GM19043 (cell line): Measurements from ENCODE around the gene PDE11A.
"Not testable (repeated sequence)": the region's sequence is repeated elsewhere in the genome, so short reads cannot be mapped to it uniquely, and the experiment has no call there.

Source experiments
- ATAC-seq: cut with Tn5 transposase; IDR thresholded peaks from one replicate; pipeline ENCODE4 v1.9.1; 2021; ENCODE audit warnings: low read depth; ENCODE audit not compliant: unreplicated experiment

Gene PDE11A

DNA sequence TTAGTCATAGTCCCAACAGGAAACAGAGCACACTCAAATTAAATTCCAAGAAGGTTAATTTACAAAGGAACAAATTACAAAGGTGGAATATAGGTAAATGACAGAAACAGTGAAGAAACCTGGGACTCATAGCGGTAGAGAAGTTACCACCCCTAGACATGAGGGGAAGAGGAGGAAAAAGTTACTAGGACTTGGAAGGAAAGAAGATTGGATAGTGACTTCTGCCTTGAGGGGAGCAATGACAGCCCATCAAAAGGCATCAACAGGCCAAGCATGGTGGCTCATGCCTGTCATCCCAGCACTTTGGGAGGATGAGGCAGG, 2.4 kb upstream of the PDE11A start:
- ATAC-seq, result no peak

DNA sequence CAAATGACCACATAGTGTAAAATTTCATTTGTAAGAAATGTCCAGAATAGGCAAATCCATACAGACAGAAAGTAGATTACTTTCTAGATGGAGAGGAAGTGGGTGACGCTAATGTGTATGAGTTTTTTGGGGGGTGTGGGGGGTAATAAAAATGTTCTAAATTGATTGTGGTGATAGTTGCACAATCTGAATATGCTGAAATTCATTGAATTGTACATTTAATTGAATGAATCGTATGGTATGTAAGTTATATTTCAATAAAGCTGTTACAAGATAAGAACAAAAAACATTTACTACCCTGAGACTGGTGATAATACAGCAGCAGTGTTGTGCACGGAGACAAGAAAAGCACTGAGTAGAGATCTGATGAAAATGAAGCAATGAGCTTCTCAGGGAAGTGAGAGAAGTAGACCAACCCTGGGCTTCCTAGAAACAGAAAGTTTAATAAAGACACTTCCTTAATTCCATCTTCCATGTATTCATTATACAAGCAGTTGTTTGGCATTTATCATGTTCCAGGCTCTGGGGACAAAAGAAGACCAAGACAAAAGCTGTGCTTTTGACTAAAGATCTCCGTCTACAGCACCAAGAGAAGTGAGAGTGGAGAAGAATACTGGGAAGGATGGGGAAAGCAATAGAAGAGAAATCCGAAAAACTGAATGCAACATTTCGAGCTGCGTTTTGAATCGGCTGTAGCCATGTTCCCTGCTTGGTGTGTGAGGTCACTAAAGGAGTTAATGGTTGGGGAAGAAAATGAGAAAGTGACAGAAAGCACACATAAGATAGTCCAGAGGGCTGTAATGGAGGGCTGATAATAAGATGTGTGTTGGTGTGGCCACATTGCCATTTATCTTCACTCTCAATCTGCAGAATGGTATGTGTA, 1.8 kb upstream of the PDE11A start:
- ATAC-seq, result no peak

DNA sequence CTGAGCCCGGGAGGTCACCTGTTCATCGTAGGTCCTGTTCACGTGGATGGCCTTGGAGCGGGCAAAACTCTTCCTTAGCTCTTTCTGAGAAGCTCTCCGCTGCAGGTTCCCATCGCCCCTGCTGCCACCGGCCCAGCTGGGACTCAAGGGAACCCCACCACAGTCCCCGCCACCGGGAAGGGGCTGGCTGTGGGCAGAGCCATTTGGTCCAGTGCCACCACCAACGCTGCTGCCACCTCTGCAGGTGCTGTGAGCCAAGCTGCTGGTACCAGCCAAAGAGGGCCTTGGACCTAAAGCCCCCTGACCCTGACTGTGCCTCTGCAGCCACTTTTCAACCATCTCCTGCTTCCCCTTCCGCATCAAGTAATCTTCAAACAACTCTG, 586 bp downstream of the PDE11A start:
- no peak for ATAC-seq

DNA sequence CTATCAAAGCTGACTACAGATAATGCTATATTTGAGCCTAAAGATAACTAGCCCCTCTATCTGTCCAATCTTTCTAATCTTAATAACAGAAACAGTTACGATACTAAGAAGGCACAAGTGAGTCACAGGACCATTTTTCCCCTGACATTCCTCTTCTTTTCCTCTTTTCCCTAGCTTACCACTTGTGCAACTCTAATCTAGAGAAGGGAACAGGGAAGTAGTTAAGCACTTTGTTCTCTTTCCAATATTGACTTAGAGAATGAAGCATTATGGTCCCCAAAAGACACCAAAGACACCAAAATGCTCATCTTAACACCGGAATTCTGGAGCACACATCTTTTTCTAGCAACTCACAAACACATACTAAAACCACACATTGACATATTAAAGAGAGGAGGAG, 1.8 kb downstream of the PDE11A start:
- no peak for ATAC-seq

DNA sequence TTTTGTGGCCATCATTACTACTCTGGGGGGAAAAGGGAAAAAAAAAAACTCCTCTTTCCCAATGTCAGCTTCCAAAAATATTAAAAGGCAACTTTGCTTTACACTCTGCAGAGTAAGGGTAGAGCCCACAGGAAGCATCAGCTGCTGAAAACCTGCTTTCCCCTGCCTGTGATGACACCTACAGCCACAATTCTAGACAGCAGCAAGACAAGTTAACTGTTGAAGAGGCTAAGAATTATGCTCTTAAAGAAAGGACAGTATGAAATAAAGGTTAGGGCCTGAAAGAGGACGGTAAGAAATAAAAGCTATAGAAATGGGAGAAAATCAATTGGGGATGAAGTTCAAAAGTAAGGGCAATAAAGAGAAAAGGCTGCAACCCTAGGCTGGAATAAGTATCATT, 3.0 kb downstream of the PDE11A start:
- ATAC-seq, result no peak

DNA sequence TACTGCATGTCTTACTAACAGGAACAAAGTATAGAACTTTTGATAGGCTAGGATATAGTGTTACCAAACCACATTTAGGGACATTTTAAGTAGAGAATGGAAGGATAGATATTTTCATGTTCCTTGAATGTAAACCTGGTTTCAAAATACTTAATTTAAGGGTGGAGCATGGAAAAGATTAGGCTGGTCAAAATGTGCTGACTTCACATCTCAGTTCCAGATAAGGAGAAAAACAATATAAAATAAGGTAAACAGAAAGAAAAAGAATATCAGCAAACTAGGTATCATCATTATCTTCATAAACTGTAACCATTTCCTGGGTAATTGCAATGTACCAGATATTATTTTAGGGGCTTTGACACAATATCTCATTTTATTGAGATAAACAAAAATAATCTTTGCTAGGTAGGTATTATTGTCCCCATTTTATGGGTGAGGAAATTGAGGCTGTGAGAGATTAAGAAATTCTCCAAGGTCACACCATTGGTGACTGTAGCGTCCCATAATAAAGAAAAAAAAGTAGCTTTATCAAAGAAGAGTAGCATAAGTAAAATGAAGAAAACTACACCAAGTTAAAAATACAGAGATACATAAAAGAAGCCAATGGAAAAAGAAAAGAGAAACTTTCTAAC, 3.6 kb downstream of the PDE11A start:
- ATAC-seq, result no peak

DNA sequence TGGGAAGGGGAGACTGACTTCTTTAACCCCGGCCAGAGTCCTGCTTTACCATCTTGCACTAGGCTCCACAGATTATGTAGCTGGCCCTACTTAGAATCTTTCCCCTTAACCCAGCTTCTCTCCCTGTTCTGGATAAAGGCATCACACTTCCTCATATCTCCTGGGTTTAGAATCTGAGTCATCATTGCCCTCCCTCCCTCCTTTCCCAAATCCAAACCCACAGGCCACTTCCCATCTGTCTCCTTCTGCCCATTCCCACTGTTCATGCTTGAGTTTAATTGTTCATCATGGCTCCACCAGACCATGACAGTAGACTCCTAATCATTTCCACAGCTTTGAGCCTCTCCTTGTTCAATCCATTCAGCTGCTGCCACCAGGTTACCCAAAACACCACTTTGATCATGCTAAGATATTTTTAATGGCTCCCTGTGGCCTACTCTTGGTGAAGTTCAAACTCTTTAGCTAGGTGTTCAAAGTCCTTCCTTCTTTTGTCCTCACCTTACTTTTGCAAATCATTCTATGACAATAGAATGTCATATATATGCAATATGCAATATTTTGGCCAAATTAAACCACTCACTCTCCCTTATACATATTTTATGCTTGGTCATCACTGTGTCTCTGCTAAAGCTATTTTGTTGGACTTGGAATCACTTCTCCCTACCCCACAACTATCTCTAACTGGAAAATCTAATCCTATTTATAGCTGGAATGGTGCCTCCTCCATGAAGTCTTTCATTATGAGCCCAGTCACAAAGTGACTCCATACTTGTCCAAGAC, 5.5 kb downstream of the PDE11A start:
- no peak for ATAC-seq

DNA sequence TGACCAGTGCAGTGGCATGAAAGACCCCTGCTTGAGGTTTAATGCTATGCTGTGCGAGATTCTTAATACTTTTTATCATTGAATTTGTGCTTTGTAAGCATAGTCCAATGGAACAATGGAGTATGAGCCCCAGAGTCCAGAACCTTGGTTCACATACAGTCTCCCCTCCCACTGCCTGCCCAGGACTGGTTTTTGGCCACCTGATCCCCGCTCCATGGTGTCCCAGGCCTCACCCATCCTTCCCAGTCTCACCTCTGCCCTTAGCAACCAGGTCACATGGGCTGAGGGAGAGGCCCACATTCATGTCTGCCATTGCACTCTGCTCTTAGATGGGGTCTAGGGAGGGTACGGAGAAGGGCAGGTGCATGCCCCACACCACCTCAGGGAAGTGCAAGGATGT, 6.3 kb downstream of the PDE11A start:
- no peak for ATAC-seq

DNA sequence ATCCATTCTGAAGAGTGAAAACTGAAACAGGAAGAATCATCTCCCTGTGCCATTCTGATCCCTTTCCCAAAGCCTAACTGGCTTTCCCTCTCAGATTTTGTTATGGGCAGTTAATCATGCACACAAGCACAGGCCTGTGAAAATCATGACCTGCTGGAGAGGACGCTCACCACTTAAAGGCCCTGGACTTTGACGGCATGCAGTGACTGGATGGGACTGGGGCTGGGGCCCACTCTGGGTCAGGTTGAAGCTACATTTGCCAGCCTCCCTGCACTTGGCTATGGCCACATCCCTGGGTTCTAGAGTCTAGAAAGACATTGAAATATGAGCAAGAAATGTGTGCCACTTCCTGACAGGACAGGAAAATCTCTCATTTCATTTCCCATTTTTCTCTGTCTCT, 12.9 kb downstream of the PDE11A start:
- ATAC-seq, result no peak

DNA sequence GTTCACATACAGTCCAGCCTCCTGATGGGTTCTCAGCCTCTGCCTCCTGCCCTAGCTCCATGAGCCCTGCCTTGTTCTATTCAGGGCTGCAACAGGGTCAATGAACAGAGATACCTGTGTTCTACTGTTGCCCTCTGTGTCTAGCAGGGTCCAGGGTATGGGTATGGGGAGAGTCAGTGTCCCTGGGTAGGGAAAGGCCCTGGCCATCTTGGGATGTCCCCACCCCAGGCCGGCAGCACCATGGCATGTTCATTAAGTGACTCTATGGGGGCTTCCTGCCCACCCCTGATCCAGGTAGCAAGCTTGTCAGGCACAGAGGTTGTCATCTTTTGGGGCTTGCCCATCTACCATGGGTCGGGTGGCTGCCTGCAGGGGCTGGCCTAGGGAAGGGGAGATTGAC, 13.5 kb downstream of the PDE11A start:
- ATAC-seq, result no peak

DNA sequence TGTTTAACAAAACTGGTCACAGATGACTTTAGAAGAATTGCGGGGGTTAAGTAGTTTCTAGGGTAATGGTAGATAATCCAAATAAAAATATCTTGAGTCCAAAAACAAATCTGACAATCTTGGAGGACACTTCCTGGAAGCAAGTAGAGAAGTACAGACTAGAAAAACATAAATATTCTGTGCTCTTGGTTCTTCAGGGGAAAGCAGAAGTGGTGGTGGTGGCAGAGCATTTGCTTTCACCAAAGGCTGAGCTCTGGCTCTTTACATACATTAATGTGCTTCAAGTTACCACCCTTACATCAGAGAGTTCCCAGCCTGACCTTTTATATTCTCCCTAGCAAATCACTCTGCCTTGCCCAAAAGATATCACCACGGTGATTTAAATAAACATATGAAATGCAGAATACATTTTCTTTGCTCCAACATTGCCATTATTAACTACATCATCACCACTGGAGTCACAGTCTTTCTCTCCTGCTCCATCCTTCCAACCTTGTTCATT, 15.3 kb downstream of the PDE11A start:
- ATAC-seq, result no peak

DNA sequence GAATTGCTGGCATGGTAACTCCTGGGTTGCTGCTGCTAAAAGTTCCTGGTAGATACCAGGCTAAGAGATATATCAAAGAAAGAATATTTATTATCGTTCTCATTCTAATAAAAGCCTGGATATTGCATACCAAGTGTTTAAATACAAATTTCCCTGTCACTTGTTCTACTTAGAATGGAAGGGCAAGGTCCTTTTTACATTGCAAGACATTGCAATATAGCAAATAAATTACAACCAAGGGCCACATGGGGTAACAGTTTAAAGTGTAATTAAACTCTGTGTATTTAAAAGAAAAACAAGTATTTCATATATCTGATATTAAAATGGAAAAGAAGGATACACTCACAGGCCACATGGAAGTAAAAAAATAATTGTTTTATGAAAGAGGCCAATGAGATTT, 16.2 kb downstream of the PDE11A start:
- no peak for ATAC-seq

DNA sequence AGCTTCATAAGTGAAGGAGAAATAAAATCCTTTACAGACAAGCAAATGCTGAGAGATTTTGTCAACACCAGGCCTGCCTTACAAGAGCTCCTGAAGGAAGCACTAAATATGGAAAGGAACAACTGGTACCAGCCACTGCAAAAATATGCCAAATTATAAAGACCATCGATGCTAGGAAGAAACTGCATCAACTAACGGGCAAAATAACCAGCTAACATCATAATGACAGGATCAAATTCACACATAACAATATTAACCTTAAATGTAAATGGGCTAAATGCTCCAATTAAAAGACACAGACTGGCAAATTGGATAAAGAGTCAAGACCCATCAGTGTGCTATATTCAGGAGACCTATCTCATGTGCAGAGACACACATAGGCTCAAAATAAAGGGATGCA, 21.3 kb downstream of the PDE11A start:
- not testable (repeated sequence) for ATAC-seq

DNA sequence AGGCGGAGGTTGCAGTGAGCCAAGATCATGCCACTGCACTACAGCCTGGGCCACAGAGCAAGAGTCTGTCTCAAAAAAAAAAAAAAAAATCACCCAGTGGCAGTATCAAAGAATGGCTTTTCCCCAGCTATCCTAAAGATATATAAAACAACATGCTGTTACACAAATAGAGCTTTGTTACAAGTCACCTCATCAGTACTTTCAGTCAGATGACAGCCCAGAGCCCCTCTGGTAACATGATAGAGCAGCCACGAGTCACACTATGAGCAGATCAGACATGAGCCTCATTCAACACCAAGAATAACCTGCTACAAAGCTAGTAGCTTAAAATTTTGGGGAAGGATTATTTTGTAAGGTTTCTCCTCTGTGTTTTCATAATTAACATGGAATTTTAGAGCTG, 25.2 kb downstream of the PDE11A start:
- ATAC-seq, result no peak

DNA sequence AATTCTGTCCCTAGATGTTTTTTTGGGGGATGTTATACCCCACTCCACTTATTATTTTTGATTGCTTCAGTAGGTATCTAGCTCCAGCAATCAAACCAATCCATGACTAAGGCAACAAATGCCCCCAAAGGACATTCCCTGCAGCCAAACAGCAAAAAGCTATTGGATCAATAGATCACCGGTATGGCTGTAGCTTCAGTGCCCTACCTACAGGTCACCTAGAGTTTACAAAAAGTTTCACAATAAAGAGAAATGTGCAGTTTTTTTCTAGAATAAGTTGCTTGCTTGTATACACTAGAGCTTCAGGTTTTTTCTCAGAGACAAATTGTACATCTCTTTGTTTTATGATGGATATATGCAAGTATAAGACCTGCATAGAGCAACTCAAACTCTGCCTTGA, 27.7 kb downstream of the PDE11A start:
- ATAC-seq, result no peak

DNA sequence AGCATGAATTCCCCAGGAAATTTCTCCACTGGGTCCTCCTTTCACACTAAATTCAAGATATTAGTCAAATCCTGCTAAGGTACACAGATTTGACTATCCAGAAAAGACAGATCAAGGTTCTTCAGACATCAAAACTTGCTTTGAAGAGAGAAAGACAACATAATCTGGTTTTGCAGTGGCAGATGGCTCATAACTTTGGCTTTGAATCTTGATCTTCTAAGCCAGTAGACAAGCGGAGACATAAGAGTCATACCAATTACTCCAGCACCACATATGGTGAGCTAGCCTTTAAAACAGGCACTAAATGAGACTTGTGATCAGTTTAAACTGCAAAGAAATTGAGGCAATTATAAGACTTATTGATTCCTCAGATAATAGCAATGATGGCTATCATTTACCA, 29.3 kb downstream of the PDE11A start:
- no peak for ATAC-seq

DNA sequence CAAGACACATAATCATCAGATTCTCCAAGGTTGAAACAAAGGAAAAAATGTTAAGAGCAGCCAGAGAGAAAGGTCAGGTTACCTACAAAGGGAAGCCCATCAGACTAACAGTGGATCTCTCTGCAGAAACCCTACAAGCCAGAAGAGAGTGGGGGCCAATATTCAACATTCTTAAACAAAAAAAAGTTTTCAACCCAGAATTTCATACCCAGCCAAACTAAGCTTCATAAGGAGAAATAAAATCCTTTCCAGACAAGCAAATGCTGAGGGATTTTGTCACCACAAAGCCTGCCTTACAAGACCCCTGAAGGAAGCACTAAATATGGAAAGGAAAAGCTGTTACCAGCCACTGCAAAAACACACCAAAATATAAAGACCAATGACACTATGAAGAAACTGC, 39.0 kb downstream of the PDE11A start:
- not testable (repeated sequence) for ATAC-seq

DNA sequence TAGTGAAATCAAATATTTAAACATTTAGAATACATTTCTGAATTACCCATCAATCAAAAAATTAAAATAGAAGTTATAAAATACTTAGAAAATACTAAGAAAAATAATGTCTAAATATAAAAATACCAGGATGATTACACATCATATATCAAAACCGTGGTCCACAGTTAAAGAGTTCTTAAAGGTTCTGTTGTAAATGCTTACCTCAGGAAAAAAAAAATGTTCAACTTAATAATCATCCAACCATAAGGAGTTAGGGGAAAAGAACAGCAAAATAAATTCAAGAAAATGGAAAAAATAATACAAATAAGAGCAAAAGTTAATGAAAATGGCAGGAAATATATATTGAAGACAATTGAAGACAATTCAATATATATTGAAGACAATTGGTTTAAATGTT, 43.2 kb downstream of the PDE11A start:
- ATAC-seq, result no peak

DNA sequence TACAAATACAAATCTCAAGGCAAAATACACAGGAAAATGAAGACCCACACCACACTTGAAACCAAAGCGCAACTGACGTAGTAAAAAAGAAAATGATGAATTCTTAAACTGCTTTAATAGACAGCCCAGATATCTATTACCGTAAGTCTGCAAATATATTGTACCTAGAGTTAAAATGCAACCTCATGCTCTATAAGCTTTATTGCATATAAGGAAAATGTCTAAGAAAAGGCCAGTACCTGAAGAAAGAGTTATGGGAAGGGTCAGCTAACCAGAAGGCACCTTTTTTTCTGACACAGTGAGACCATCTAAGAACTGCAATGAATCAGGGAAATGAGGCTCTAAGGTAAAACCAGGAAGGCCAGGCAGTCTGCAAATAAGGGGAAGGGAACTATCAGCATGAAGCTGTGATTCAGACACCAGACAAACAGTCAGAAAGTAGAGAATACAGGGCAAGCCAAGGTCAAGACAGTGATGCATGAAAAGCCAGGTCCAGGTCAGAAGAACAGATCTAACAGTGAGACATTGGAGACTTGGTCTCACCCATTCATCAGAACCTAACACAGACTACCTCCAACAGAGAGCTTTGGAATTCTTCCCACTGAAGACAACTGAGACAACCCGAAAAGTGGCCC, 46.9 kb downstream of the PDE11A start:
- ATAC-seq, result no peak

DNA sequence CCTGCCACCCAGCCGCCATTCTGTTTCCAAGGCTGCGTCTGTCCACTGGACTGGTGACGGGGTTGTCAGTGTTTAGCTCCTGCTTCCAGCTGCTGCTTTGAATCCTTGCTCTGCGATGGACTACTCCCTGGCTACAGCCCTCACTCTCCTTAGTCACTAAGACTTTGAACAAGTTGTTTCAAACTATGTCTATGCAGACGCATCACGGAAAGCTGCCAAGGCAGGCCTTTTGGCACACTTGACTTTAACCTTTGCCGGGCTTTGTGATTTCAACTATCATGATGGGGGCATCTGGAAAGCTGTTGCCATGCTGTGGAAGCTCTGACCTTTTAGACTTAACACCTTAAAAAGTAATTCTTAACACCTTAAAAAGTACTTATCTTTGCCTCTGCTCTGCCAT, 54.4 kb downstream of the PDE11A start:
- ATAC-seq, result no peak

DNA sequence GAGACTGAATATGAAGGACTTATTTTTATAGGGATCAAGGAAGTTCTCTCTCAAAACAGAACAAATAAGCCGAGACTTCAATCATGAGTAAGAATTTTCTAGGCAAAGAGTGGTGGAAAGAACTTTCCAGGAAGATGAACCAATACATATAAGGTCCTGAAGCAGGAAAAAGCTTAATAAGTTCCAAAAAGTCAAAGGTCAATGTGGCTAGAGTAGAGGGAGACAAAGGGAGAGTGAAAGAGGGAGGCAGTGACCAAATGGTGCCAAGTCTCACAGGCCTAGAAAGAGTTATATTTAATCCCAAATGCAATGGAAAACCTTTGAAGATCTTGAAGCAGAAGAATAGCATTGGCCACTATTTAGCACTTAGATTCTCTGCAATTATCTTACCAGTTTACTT, 56.0 kb downstream of the PDE11A start:
- no peak for ATAC-seq
